GM12873 (cell line): ENCODE measurements around the gene SDHAF2.

Experiments
- CTCF ChIP-seq: IDR thresholded peaks from 2 replicates; pipeline ENCODE4 v1.5.1; 2012; ENCODE audit warnings: low read depth, mild to moderate bottlenecking, moderate library complexity, low read length, control low read depth; ENCODE audit not compliant: insufficient read depth; ENCODE audit errors: missing control alignments

Gene SDHAF2

GRCh38 chr11:61447601-61448551 is 18.0 kb downstream of the SDHAF2 start:
- no peak for TF ChIP-seq CTCF

- TF ChIP-seq CTCF = no peak
These were observed 18.6 kb downstream of the SDHAF2 start for GRCh38 chr11:61448552-61448927.

GRCh38 chr11:61452825-61453224 is 22.9 kb downstream of the SDHAF2 start:
- TF ChIP-seq CTCF = no peak

- no peak for TF ChIP-seq CTCF
These were observed 23.8 kb downstream of the SDHAF2 start for GRCh38 chr11:61453695-61454094.

- TF ChIP-seq CTCF = no peak
These were observed 24.6 kb downstream of the SDHAF2 start for GRCh38 chr11:61454520-61454919.

- no peak for TF ChIP-seq CTCF
These were observed 30.6 kb downstream of the SDHAF2 start for GRCh38 chr11:61460474-61460881.

- TF ChIP-seq CTCF = no peak
These were observed 31.1 kb downstream of the SDHAF2 start for GRCh38 chr11:61460986-61461385.
